GM18511 (cell line): ENCODE measurements around the gene CHERP.
"Not testable (repeated sequence)": the region's sequence is repeated elsewhere in the genome, so short reads cannot be mapped to it uniquely, and the experiment has no call there.

ENCODE experiments used
- ATAC-seq: cut with Tn5 transposase; IDR thresholded peaks from one replicate; pipeline ENCODE4 v1.9.1; 2021; ENCODE audit warnings: mild to moderate bottlenecking, moderate library complexity; ENCODE audit not compliant: unreplicated experiment

CHERP gene

GRCh38 chr19:16520986-16521624 is 21.1 kb downstream of the CHERP start:
- ATAC-seq: no peak

GRCh38 chr19:16520074-16520973 is 21.9 kb downstream of the CHERP start:
- ATAC-seq: no peak

GRCh38 chr19:16519230-16519687 is 23.0 kb downstream of the CHERP start:
- ATAC-seq: no peak

GRCh38 chr19:16518483-16519229 is 23.6 kb downstream of the CHERP start:
- ATAC-seq: no peak

GRCh38 chr19:16518061-16518460 is 24.2 kb downstream of the CHERP start:
- ATAC-seq: no peak

- ATAC-seq: no peak
These were observed 25.2 kb downstream of the CHERP start for GRCh38 chr19:16516923-16517610.

GRCh38 chr19:16516381-16516780 is 25.9 kb downstream of the CHERP start:
- no peak for ATAC-seq

- no peak for ATAC-seq
These were observed 27.7 kb downstream of the CHERP start for GRCh38 chr19:16514383-16515019.

GRCh38 chr19:16512611-16513010 is 29.6 kb downstream of the CHERP start:
- ATAC-seq: not testable (repeated sequence)

- no peak for ATAC-seq
These were observed 32.8 kb downstream of the CHERP start for GRCh38 chr19:16509141-16510061.

- ATAC-seq: no peak
These were observed 33.7 kb downstream of the CHERP start for GRCh38 chr19:16508546-16508945.

GRCh38 chr19:16506961-16507360 is 35.3 kb downstream of the CHERP start:
- no peak for ATAC-seq

GRCh38 chr19:16506161-16506560 is 36.1 kb downstream of the CHERP start:
- not testable (repeated sequence) for ATAC-seq

- no peak for ATAC-seq
These were observed 38.0 kb downstream of the CHERP start for GRCh38 chr19:16504271-16504670.

GRCh38 chr19:16497837-16498236 is 44.4 kb downstream of the CHERP start:
- ATAC-seq: no peak

GRCh38 chr19:16497042-16497441 is 45.2 kb downstream of the CHERP start:
- no peak for ATAC-seq

GRCh38 chr19:16496613-16496983 is 45.6 kb downstream of the CHERP start:
- no peak for ATAC-seq

- peak; percentile 97 for ATAC-seq
These were observed 46.1 kb downstream of the CHERP start, which contains the start of the genes C19orf44 and CALR3 for GRCh38 chr19:16495982-16496612. Gene C19orf44 (plus strand): TSS chr19:16496394. CDS start chr19:16500793, 4,399 bp downstream. Gene CALR3 (minus strand): TSS chr19:16496167. CDS start chr19:16496129, 38 bp downstream.

- not testable (repeated sequence) for ATAC-seq
These were observed 55.8 kb downstream of the CHERP start for GRCh38 chr19:16486476-16486875.
